ENCODE measurements around the gene CR1.
"Not testable (repeated sequence)": the region's sequence is repeated elsewhere in the genome, so short reads cannot be mapped to it uniquely, and the experiment has no call there.

DNA sequence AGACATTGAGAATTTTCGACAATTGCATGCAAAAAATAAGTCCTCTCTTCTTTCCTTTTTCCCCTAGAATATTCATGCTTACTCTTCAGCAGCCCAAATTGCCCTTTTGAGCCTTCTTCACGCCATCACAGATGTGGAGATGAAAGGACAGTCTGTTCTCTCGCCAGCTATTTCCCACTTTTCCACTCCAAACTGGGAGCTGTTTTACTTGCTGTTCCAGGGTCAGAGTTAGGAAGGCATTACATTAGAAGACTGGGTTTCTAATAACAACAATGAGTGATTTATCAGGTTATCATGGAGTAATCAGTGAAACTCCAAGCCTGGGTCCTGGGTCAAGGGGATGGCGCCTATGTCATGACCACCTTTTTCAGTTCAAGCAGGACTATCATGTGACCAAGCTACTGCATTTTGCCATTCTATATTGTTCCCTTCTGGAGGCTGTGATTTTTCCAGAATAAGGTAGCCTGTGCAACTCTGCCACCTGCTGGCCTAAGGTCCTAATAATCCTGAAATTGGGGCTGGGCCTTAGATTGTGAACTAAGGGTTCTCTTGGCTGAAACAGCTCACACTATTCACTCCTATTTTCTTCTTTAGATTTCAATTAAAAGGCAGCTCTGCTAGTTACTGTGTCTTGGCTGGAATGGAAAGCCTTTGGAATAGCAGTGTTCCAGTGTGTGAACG is 50.9 kb downstream of the CR1 start:
- TF ChIP-seq, protein P1, sequence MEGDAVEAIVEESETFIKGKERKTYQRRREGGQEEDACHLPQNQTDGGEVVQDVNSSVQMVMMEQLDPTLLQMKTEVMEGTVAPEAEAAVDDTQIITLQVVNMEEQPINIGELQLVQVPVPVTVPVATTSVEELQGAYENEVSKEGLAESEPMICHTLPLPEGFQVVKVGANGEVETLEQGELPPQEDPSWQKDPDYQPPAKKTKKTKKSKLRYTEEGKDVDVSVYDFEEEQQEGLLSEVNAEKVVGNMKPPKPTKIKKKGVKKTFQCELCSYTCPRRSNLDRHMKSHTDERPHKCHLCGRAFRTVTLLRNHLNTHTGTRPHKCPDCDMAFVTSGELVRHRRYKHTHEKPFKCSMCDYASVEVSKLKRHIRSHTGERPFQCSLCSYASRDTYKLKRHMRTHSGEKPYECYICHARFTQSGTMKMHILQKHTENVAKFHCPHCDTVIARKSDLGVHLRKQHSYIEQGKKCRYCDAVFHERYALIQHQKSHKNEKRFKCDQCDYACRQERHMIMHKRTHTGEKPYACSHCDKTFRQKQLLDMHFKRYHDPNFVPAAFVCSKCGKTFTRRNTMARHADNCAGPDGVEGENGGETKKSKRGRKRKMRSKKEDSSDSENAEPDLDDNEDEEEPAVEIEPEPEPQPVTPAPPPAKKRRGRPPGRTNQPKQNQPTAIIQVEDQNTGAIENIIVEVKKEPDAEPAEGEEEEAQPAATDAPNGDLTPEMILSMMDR (IDR thresholded peaks at IDR 0.05), result not testable (repeated sequence)
- TF ChIP-seq POLR2A (IDR thresholded peaks at IDR 0.05), result not testable (repeated sequence)

All from right lobe of liver (tissue), 4 donors.